Lung (tissue), 12 donors: ENCODE data around the gene ANTKMT. TPM values are rescaled to one million over a fixed set of nuclear protein-coding genes. Genes with fewer than 3 reads are reported as not detected.

Experiments
- ATAC-seq: fragments of 200-7000 bp; cut with Tn5 transposase; one replicate; pipeline ENCODE4 v1.9.1; 2020; ENCODE audit warnings: moderate number of reproducible peaks; ENCODE audit not compliant: insufficient read depth, low FRiP score
- DNase-seq, 3 donors: peaks; one replicate each; pipeline ENCODE4 v3.0.0-alpha.2; 2013 to 2017
- H3K27ac ChIP-seq, 2 donors: one replicate each; pipeline ENCODE4 v1.5.1; 2013; ENCODE audit warnings: mild to moderate bottlenecking in 2 of 2, moderate library complexity in 2 of 2, control low read depth in 1 of 2, inconsistent platforms in 1 of 2, low read depth in 1 of 2, low read length in 1 of 2
- H3K27me3 ChIP-seq, 3 donors: one replicate each; pipeline ENCODE4 v1.5.1; 2013; ENCODE audit warnings: low read length in 2 of 3; ENCODE audit not compliant: control insufficient read depth in 3 of 3, insufficient read depth in 3 of 3
- H3K36me3 ChIP-seq, 4 donors: one replicate each; pipeline ENCODE4 v1.5.1; 2013; ENCODE audit warnings: low read length in 4 of 4, mild to moderate bottlenecking in 1 of 4, moderate library complexity in 1 of 4; ENCODE audit not compliant: control insufficient read depth in 4 of 4, insufficient read depth in 4 of 4
- H3K4me1 ChIP-seq, 5 donors: one replicate each; pipeline ENCODE4 v1.5.1; 2013; ENCODE audit warnings: low read length in 5 of 5, mild to moderate bottlenecking in 2 of 5, moderate library complexity in 1 of 5; ENCODE audit not compliant: control insufficient read depth in 5 of 5, insufficient read depth in 5 of 5
- H3K4me3 ChIP-seq: one replicate; pipeline ENCODE4 v1.5.1; 2013; ENCODE audit warnings: mild to moderate bottlenecking, control low read depth, moderate library complexity
- H3K9ac ChIP-seq, 2 donors: one replicate each; pipeline ENCODE4 v1.5.1; 2013; ENCODE audit warnings: low read length in 2 of 2, control low read depth in 1 of 2; ENCODE audit not compliant: insufficient read depth in 1 of 2
- H3K9me3 ChIP-seq, 4 donors: one replicate each; pipeline ENCODE4 v1.5.1; 2013; ENCODE audit warnings: low read length in 3 of 4, mild to moderate bottlenecking in 1 of 4, moderate library complexity in 1 of 4; ENCODE audit not compliant: control insufficient read depth in 4 of 4, insufficient read depth in 3 of 4
- CTCF ChIP-seq: IDR thresholded peaks from 2 replicates; pipeline ENCODE4 v1.5.1; 2012; ENCODE audit warnings: mild to moderate bottlenecking; ENCODE audit errors: control extremely low read depth, extremely low read depth
- WGBS, 2 donors: extraction: QIAGEN DNeasy Blood & Tissue Kit; methylation state at CpG; one replicate each; pipeline ENCODE4 v1.1.7; 2013; 5-methylcytosine and 5-hydroxymethylcytosine counted together
- polyA plus RNA-seq, 2 donors: library from polyadenylated mRNA; stranded (reverse); fragments of 200-250 nt; gene quantifications; one replicate each; pipeline ENCODE4 v1.2.1, GENCODE V29; 2013
- total RNA-seq, 2 donors: library from RNA; depleted of rRNA in 1 of 2; stranded (reverse); fragments of >200 nt in 1 of 2; gene quantifications; one replicate each; pipeline ENCODE4 v1.2.1, GENCODE V29; 2014 to 2021
- donor health status: control.
- donor health status: control.
- donor health status: Bipolar disorder and iron deficiency.
- donor health status: healthy.
- donor health status: DM: yes; HTN: yes; CAD: no.

The ANTKMT gene
- total and polyA plus RNA-seq, 4 donors: 9.2 to 65.7 (median 45.9) TPM

- peak within 1 kb of the TSS in 1 of 2 donors; percentile 13 for H3K27ac ChIP-seq
- no peaks in the 10 kb centered on the region for H3K36me3 ChIP-seq
- H3K27me3 ChIP-seq: peaks cover 0 to 9% (median 3%) of the 10 kb centered on the region in 3 donors
- no peak for TF ChIP-seq CTCF
- WGBS, 2 donors: 5 to 7% methylated on average over 77 to 108 of the region's 108 CpGs
- peak; percentile 86 for ATAC-seq
- H3K9me3 ChIP-seq: no peaks in the 10 kb centered on the region
- H3K9ac ChIP-seq: no peak within 1 kb of the TSS
- H3K4me3 ChIP-seq: peak within 1 kb of the TSS; percentile 62
- peak; percentile 85 to 93 (median 90) for DNase-seq
- peaks cover 0 to 16% (median 8%) of the 10 kb centered on the region in 5 donors for H3K4me1 ChIP-seq
Observed at GRCh38 chr16:714558-715476, 6.1 kb upstream of the ANTKMT start, which contains the start of gene METRN. TSS of gene METRN (plus strand) at chr16:715118. CDS start at chr16:715290, 172 bp downstream.

- H3K27me3 ChIP-seq: peaks cover 0 to 9% (median 0%) of the 10 kb centered on the region in 3 donors
- H3K9ac ChIP-seq: no peak overlapping the region
- ATAC-seq: no peak
Observed at GRCh38 chr16:715477-716199, 5.3 kb upstream of the ANTKMT start.

DNA sequence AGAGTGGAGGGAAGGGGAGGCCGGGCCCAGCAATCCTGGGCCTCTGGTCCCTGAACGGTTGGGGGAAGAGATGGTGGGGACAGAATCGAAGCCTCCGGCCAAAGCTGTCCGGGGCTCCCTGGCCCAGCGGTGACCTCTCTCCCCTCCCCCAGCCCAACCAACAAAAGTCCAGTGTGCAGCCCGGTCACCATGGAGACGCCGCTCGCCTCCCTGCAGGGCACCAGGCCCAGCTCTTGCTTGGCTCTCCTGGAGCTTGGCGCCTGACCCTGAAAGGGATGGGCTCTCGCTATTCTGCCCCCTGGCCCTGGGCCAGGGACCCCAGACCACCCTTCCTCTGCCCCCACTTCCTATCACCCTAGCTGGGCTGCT lies 4.8 kb upstream of the ANTKMT start:
- no peak overlapping the region for H3K9ac ChIP-seq
- WGBS, 2 donors: 24 to 39% methylated on average over 8 to 12 of the region's 12 CpGs
- no peak for ATAC-seq

More at GRCh38 chr16:715477-716199, 5.3 kb upstream of the ANTKMT start:
- TF ChIP-seq CTCF: no peak
- 2% methylated on average over 50 to 74 of the region's 74 CpGs for WGBS, 2 donors
- H3K9me3 ChIP-seq: no peaks in the 10 kb centered on the region
- peak in 2 of 3 donors; percentile 9 to 36 for DNase-seq
- peak overlapping the region in 1 of 2 donors; percentile 13 for H3K27ac ChIP-seq
- peaks cover 0 to 24% (median 13%) of the 10 kb centered on the region in 5 donors for H3K4me1 ChIP-seq
- no peaks in the 10 kb centered on the region for H3K36me3 ChIP-seq
- peak overlapping the region; percentile 62 for H3K4me3 ChIP-seq

More for the DNA sequence above, 4.8 kb upstream of the ANTKMT start:
- Histone ChIP-seq H3K36me3 (no peaks in the 10 kb centered on the region), H3K27me3 (peaks cover 0 to 9% (median 0%) of the 10 kb centered on the region in 3 donors), H3K9me3 (no peaks in the 10 kb centered on the region), H3K27ac (no peak overlapping the region), H3K4me1 (peaks cover 0 to 26% (median 13%) of the 10 kb centered on the region in 5 donors), H3K4me3 (peak overlapping the region; percentile 7)
- peak; percentile 64 to 74 (median 72) for DNase-seq
- TF ChIP-seq CTCF: no peak
